ENCODE results near the gene PAOX. TPM values are rescaled to one million over a fixed set of nuclear protein-coding genes. Genes with fewer than 3 reads are reported as not detected.
"Not testable (repeated sequence)": the region's sequence is repeated elsewhere in the genome, so short reads cannot be mapped to it uniquely, and the experiment has no call there.

Gene PAOX
- total and polyA plus RNA-seq, 9 of the 15 experiments (the other 6 are each of a cell fraction or from before 2014, with no cell fraction given): 0.80 to 6.4 (median 2.6) TPM

DNA sequence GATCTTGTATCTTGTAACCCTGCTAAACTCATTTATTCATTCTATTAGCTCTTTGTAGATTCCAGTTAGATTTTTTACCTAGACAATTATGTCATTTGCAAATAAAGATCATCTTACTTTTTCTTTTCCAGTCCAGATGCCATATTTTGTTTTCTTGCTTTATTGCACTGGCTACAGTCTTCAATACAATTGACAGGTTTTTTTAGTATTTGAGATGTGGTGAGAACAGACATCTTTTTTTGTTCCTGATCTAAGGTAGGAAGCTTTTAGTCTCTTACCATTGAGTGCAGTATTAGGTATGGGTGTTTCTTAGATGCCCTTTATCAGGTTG is 33.3 kb downstream of the PAOX start:
- Histone ChIP-seq H3K27me3 (ENCODE audit: control insufficient read depth in 2 of 2, insufficient read depth in 2 of 2, low read length in 2 of 2) (no peaks in the 10 kb centered on the region), H3K36me3 (ENCODE audit: control insufficient read depth, insufficient read depth, low read length) (peaks cover 40% of the 10 kb centered on the region; the same call in 1 of the 3 replicates), H3K4me3 (no peak overlapping the region), H3K9me1 (ENCODE audit: control insufficient read depth, insufficient read depth, low read length) (no peaks in the 10 kb centered on the region), H3K27ac (ENCODE audit: extremely low read depth, low read depth, low read length) (no peak overlapping the region), H3K79me2 (ENCODE audit: control insufficient read depth, insufficient read depth, low read length) (peaks cover 14% of the 10 kb centered on the region), H2AFZ (ENCODE audit: low read depth, low read length) (no peak overlapping the region), H3K9me3 (replicated peaks; ENCODE audit: control insufficient read depth, insufficient read depth, low read depth, low read length) (peaks cover 7% of the 10 kb centered on the region; the same call in 1 of the 2 replicates), H4K20me1 (replicated peaks; ENCODE audit: control insufficient read depth, insufficient read depth, low read length) (no peaks in the 10 kb centered on the region), H3K4me1 (replicated peaks in 1 of 2; ENCODE audit: control insufficient read depth in 2 of 2, insufficient read depth in 2 of 2, low read length in 2 of 2) (no peaks in the 10 kb centered on the region), H3K9ac (ENCODE audit: insufficient read depth in 1 of 2, low read depth in 2 of 2, low read length in 2 of 2) (no peak overlapping the region), H3K4me2 (ENCODE audit: insufficient read depth, low read length) (no peak overlapping the region)
- ATAC-seq: no peak
- intact Hi-C loops (cut with micrococcal nuclease): no loop called here
- POLR2A ChIA-PET: no interaction called here
- FAIRE-seq: no peak
- no peak for DNase-seq (ENCODE audit: extremely low read depth in 1 of 4, low spot score in 3 of 4)
- no TSS peak for BruUV-seq (replicated peaks)
- CTCF ChIA-PET (ENCODE audit: low intra/inter-chr PET ratio): no interaction called here
- TF ChIP-seq, protein P1, sequence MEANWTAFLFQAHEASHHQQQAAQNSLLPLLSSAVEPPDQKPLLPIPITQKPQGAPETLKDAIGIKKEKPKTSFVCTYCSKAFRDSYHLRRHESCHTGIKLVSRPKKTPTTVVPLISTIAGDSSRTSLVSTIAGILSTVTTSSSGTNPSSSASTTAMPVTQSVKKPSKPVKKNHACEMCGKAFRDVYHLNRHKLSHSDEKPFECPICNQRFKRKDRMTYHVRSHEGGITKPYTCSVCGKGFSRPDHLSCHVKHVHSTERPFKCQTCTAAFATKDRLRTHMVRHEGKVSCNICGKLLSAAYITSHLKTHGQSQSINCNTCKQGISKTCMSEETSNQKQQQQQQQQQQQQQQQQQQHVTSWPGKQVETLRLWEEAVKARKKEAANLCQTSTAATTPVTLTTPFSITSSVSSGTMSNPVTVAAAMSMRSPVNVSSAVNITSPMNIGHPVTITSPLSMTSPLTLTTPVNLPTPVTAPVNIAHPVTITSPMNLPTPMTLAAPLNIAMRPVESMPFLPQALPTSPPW (CRISPR knock-in tag; IDR thresholded peaks at IDR 0.05): no peak
- TF ChIP-seq DPF2 (IDR thresholded peaks at IDR 0.05) (no peak), EP300 (IDR thresholded peaks at IDR 0.05; ENCODE audit: low read length) (no peak), HDAC6 (IDR thresholded peaks at IDR 0.05; ENCODE audit: low read depth, low read length) (no peak), MCM7 (IDR thresholded peaks at IDR 0.05) (no peak), RBM25 (IDR thresholded peaks at IDR 0.05; ENCODE audit: low read depth, low read length, severe bottlenecking) (peak; percentile 61), ESRRA (IDR thresholded peaks at IDR 0.05; ENCODE audit: borderline replicate concordance, low read depth) (no peak), ZNF347 (CRISPR knock-in tag; IDR thresholded peaks at IDR 0.05; ENCODE audit: low read depth) (no peak), TAF15 (IDR thresholded peaks at IDR 0.05; ENCODE audit: low read depth, low read length) (no peak), EP400 (IDR thresholded peaks at IDR 0.05) (no peak), CBX3 (IDR thresholded peaks at IDR 0.05; ENCODE audit: borderline replicate concordance in 1 of 2, low read length in 2 of 2) (0 out of 3 replicates have a peak, but pooled peaks of 1 of the 2 experiments have one; percentile 27), RFX7 (CRISPR knock-in tag; IDR thresholded peaks at IDR 0.05) (no peak)
- TF ChIP-seq, protein P2, sequence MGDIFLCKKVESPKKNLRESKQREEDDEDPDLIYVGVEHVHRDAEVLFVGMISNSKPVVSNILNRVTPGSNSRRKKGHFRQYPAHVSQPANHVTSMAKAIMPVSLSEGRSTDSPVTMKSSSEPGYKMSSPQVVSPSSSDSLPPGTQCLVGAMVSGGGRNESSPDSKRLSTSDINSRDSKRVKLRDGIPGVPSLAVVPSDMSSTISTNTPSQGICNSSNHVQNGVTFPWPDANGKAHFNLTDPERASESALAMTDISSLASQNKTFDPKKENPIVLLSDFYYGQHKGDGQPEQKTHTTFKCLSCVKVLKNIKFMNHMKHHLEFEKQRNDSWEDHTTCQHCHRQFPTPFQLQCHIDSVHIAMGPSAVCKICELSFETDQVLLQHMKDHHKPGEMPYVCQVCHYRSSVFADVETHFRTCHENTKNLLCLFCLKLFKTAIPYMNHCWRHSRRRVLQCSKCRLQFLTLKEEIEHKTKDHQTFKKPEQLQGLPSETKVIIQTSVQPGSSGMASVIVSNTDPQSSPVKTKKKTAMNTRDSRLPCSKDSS (IDR thresholded peaks at IDR 0.05; ENCODE audit: low read depth, partially characterized antibody): peak; percentile 58
- TF ChIP-seq, protein P3, sequence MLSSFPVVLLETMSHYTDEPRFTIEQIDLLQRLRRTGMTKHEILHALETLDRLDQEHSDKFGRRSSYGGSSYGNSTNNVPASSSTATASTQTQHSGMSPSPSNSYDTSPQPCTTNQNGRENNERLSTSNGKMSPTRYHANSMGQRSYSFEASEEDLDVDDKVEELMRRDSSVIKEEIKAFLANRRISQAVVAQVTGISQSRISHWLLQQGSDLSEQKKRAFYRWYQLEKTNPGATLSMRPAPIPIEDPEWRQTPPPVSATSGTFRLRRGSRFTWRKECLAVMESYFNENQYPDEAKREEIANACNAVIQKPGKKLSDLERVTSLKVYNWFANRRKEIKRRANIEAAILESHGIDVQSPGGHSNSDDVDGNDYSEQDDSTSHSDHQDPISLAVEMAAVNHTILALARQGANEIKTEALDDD (IDR thresholded peaks at IDR 0.05): no peak
- in situ Hi-C loops (cut with MboI): no loop called here

DNA sequence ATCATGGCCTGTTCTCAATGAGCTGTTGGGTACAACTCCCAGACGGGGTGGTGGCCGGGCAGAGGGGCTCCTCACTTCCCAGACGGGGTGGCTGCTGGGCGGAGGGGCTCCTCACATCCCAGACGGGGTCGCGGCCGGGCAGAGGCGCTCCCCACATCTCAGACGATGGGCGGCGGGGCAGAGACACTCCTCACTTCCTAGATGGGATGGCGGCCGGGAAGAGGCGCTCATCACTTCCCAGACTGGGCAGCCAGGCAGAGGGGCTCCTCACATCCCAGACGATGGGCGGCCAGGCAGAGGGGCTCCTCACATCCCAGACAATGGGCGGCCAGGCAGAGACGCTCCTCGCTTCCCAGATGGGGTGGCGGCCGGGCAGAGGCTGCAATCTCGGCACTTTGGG is 35.3 kb downstream of the PAOX start:
- H3K4me2 ChIP-seq (ENCODE audit: insufficient read depth, low read length); H4K20me1 ChIP-seq (replicated peaks; ENCODE audit: control insufficient read depth, insufficient read depth, low read length); CTCF ChIA-PET (ENCODE audit: low intra/inter-chr PET ratio); intact Hi-C loops (cut with micrococcal nuclease); H3K4me1 ChIP-seq (replicated peaks in 1 of 2; ENCODE audit: control insufficient read depth in 2 of 2, insufficient read depth in 2 of 2, low read length in 2 of 2); H3K4me3 ChIP-seq; H3K9me3 ChIP-seq (replicated peaks; ENCODE audit: control insufficient read depth, insufficient read depth, low read depth, low read length); FAIRE-seq; H2AFZ ChIP-seq (ENCODE audit: low read depth, low read length); H3K27me3 ChIP-seq (ENCODE audit: control insufficient read depth in 2 of 2, insufficient read depth in 2 of 2, low read length in 2 of 2); H3K9me1 ChIP-seq (ENCODE audit: control insufficient read depth, insufficient read depth, low read length); H3K27ac ChIP-seq (ENCODE audit: extremely low read depth, low read depth, low read length); BruUV-seq (replicated peaks); in situ Hi-C loops (cut with MboI); POLR2A ChIA-PET; H3K9ac ChIP-seq (ENCODE audit: insufficient read depth in 1 of 2, low read depth in 2 of 2, low read length in 2 of 2); ATAC-seq; H3K79me2 ChIP-seq (ENCODE audit: control insufficient read depth, insufficient read depth, low read length); DNase-seq (ENCODE audit: extremely low read depth in 1 of 4, low spot score in 3 of 4): not testable (repeated sequence)
- peaks cover 28% of the 10 kb centered on the region; the same call in 1 of the 3 replicates for H3K36me3 ChIP-seq (ENCODE audit: control insufficient read depth, insufficient read depth, low read length)
- no CpG with 5 or more reads among the region's 23 CpGs for WGBS (ENCODE audit: insufficient coverage, low coverage, missing lambda C conversion rate)

Data from K562 (cell line).